Uterus (tissue), 4 donors: ENCODE results near the gene IL15RA. TPM values are rescaled to one million over a fixed set of nuclear protein-coding genes. Genes with fewer than 3 reads are reported as not detected.
"Not testable (repeated sequence)": the region's sequence is repeated elsewhere in the genome, so short reads cannot be mapped to it uniquely, and the experiment has no call there.

Experiments used
- DNase-seq, 2 donors: peaks; one replicate each; pipeline ENCODE4 v3.0.0-alpha.2; 2019 to 2020
- H3K27ac ChIP-seq, 2 donors: fragments of 200-600 bp; sonication (generic); 1 replicate in 1 of 2; 2 replicates in 1 of 2; pipeline ENCODE4 v1.5.1; 2016 to 2018
- H3K27me3 ChIP-seq, 2 donors: fragments of 200-600 bp; sonication (generic); one replicate each; pipeline ENCODE4 v1.5.1; 2018 to 2019; ENCODE audit warnings: control low read depth in 1 of 2
- H3K36me3 ChIP-seq, 2 donors: fragments of 200-600 bp; sonication (generic); one replicate each; pipeline ENCODE4 v1.5.1; 2019; ENCODE audit warnings: control low read depth in 1 of 2
- H3K4me1 ChIP-seq, 2 donors: fragments of 200-600 bp; sonication (generic); one replicate each; pipeline ENCODE4 v1.5.1; 2018 to 2019; ENCODE audit warnings: control low read depth in 1 of 2
- H3K4me3 ChIP-seq, 2 donors: fragments of 200-600 bp; sonication (generic); 1 replicate in 1 of 2; 2 replicates in 1 of 2; pipeline ENCODE4 v1.5.1; 2018 to 2019; ENCODE audit warnings: mild to moderate bottlenecking in 1 of 2
- H3K9me3 ChIP-seq, 2 donors: fragments of 200-600 bp; sonication (generic); one replicate each; pipeline ENCODE4 v1.5.1; 2019; ENCODE audit warnings: control low read depth in 1 of 2
- CTCF ChIP-seq, 4 experiments: fragments of 200-600 bp in 2 of 4; fragments of 450-650 bp in 2 of 4; sonication (generic) in 2 of 4; IDR thresholded peaks; one replicate each; pipeline ENCODE4 v1.5.1; 2016 to 2019; ENCODE audit warnings: antibody characterized with exemption in 4 of 4, mild to moderate bottlenecking in 2 of 4, moderate library complexity in 1 of 4
- POLR2A ChIP-seq, 2 donors: fragments of 450-650 bp; IDR thresholded peaks; one replicate each; pipeline ENCODE4 v1.6.1; 2016; ENCODE audit warnings: antibody characterized with exemption in 2 of 2, mild to moderate bottlenecking in 1 of 2, moderate library complexity in 1 of 2
- intact Hi-C: fragments of 100-400 bp; cut with DNase I; formaldehyde crosslinking; loops from one replicate; pipeline ENCODE4 v1.15.1; 2023; ENCODE audit warnings: low total_unique reads
- total RNA-seq, 4 donors: library from RNA; depleted of rRNA in 3 of 4; stranded (reverse); fragments of >200 nt in 3 of 4; gene quantifications; one replicate each; pipeline versions ENCODE4 v1.1.0 to v1.2.4, GENCODE V29; 2014 to 2023
- donor health status: DM: yes; HTN: yes; CAD: no.

Gene IL15RA
- total RNA-seq, 4 donors from 2014 or later: 1.6 to 42.5 (median 31.9) TPM

- Histone ChIP-seq H3K4me1 (no peaks in the 10 kb centered on the region), H3K36me3 (no peaks in the 10 kb centered on the region), H3K27ac (peak overlapping the region; percentile 74 to 81), H3K4me3 (no peak overlapping the region), H3K9me3 (no peaks in the 10 kb centered on the region), H3K27me3 (no peaks in the 10 kb centered on the region)
- DNase-seq: no peak
- no peak for TF ChIP-seq POLR2A (IDR thresholded peaks at IDR 0.05)
- TF ChIP-seq CTCF (IDR thresholded peaks at IDR 0.05): no peak
- intact Hi-C loops: no loop called here
Observed at GRCh38 chr10:6006991-6007390, 29.6 kb upstream of the IL15RA start.

- H3K36me3 ChIP-seq: no peaks in the 10 kb centered on the region
- no peaks in the 10 kb centered on the region for H3K4me1 ChIP-seq
- H3K9me3 ChIP-seq: no peaks in the 10 kb centered on the region
- no peaks in the 10 kb centered on the region for H3K27me3 ChIP-seq
- TF ChIP-seq POLR2A (IDR thresholded peaks at IDR 0.05): no peak
- TF ChIP-seq CTCF (IDR thresholded peaks at IDR 0.05): no peak
- no peak for DNase-seq
- peak overlapping the region; percentile 74 to 81 for H3K27ac ChIP-seq
- no peak overlapping the region for H3K4me3 ChIP-seq
- intact Hi-C loops: no loop called here
Observed at GRCh38 chr10:6006546-6006945, 29.2 kb upstream of the IL15RA start.

GRCh38 chr10:6005856-6006395 is 28.6 kb upstream of the IL15RA start:
- no peak for DNase-seq
- H3K4me1 ChIP-seq: no peaks in the 10 kb centered on the region
- H3K4me3 ChIP-seq: peak overlapping the region in 1 of 2 donors; percentile 12
- TF ChIP-seq POLR2A (IDR thresholded peaks at IDR 0.05): no peak
- no peak for TF ChIP-seq CTCF (IDR thresholded peaks at IDR 0.05)
- H3K36me3 ChIP-seq: no peaks in the 10 kb centered on the region
- peak overlapping the region; percentile 74 to 81 for H3K27ac ChIP-seq
- intact Hi-C loops: no loop called here
- H3K27me3 ChIP-seq: no peaks in the 10 kb centered on the region
- no peaks in the 10 kb centered on the region for H3K9me3 ChIP-seq

GRCh38 chr10:6005161-6005804 is 27.9 kb upstream of the IL15RA start:
- H3K36me3 ChIP-seq, H3K4me1 ChIP-seq, H3K9me3 ChIP-seq, intact Hi-C loops, H3K27me3 ChIP-seq: not testable (repeated sequence)
- peak overlapping the region in 1 of 2 donors; percentile 12 for H3K4me3 ChIP-seq
- peak; percentile 64 to 76 for DNase-seq
- H3K27ac ChIP-seq: peak overlapping the region; percentile 74 to 81

- H3K36me3 ChIP-seq: no peaks in the 10 kb centered on the region
- DNase-seq: no peak
- no peak overlapping the region for H3K4me3 ChIP-seq
- intact Hi-C loops: no loop called here
- H3K9me3 ChIP-seq: no peaks in the 10 kb centered on the region
- no peaks in the 10 kb centered on the region for H3K4me1 ChIP-seq
- TF ChIP-seq CTCF (IDR thresholded peaks at IDR 0.05) (no peak), POLR2A (IDR thresholded peaks at IDR 0.05) (no peak)
- no peak overlapping the region for H3K27ac ChIP-seq
- no peaks in the 10 kb centered on the region for H3K27me3 ChIP-seq
Observed at GRCh38 chr10:6002809-6003510, 25.6 kb upstream of the IL15RA start.
